ENCODE results near the gene SDK1. TPM values are rescaled to one million over a fixed set of nuclear protein-coding genes. Genes with fewer than 3 reads are reported as not detected.

SDK1 gene
- total RNA-seq, 1 donor from 2014 or later: 10.9 TPM

- TF ChIP-seq, protein P1, sequence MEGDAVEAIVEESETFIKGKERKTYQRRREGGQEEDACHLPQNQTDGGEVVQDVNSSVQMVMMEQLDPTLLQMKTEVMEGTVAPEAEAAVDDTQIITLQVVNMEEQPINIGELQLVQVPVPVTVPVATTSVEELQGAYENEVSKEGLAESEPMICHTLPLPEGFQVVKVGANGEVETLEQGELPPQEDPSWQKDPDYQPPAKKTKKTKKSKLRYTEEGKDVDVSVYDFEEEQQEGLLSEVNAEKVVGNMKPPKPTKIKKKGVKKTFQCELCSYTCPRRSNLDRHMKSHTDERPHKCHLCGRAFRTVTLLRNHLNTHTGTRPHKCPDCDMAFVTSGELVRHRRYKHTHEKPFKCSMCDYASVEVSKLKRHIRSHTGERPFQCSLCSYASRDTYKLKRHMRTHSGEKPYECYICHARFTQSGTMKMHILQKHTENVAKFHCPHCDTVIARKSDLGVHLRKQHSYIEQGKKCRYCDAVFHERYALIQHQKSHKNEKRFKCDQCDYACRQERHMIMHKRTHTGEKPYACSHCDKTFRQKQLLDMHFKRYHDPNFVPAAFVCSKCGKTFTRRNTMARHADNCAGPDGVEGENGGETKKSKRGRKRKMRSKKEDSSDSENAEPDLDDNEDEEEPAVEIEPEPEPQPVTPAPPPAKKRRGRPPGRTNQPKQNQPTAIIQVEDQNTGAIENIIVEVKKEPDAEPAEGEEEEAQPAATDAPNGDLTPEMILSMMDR (IDR thresholded peaks at IDR 0.05): no peak
Observed at GRCh38 chr7:4269086-4269485, 968.0 kb downstream of the SDK1 start.

DNA sequence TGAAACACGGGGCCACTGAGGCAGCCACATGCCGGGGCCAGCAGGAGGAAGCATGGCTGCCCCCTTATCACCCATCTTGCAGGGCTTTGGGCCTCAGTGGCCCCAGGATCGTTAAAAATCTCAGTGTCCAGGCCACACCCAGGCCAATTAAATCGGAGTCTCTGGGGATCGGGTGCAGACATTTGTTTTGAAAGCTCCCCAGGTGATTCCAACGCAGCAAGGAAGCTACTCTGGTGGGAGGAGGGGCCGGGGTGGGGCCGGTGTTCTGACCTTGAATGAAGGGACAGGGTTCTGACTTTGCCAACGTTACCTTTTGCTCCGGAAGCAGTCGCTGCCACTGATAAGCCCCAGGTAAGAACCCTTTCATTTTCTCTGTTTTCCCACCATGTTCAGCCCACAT is 968.7 kb downstream of the SDK1 start:
- H3K27ac Mint-ChIP-seq (ENCODE audit: unreplicated experiment): no peak overlapping the region
- no peaks in the 10 kb centered on the region for H3K27me3 Mint-ChIP-seq (ENCODE audit: low read depth)
- peaks cover 2% of the 10 kb centered on the region for H3K36me3 Mint-ChIP-seq (ENCODE audit: low read depth)
- DNase-seq (ENCODE audit: low spot score): no peak
- peaks cover 5% of the 10 kb centered on the region for H3K9me3 Mint-ChIP-seq (ENCODE audit: low read depth)
- TF ChIP-seq, protein P1 (IDR thresholded peaks at IDR 0.05): no peak
- no peaks in the 10 kb centered on the region for H3K4me1 Mint-ChIP-seq (ENCODE audit: low read depth)
- H3K4me3 Mint-ChIP-seq (ENCODE audit: unreplicated experiment): no peak overlapping the region

More at GRCh38 chr7:4269086-4269485, 968.0 kb downstream of the SDK1 start:
- Mint-ChIP-seq H3K27me3 (ENCODE audit: low read depth) (no peaks in the 10 kb centered on the region), H3K4me3 (ENCODE audit: unreplicated experiment) (no peak overlapping the region), H3K4me1 (ENCODE audit: low read depth) (no peaks in the 10 kb centered on the region), H3K9me3 (ENCODE audit: low read depth) (no peaks in the 10 kb centered on the region), H3K27ac (ENCODE audit: unreplicated experiment) (no peak overlapping the region), H3K36me3 (ENCODE audit: low read depth) (no peaks in the 10 kb centered on the region)
- DNase-seq (ENCODE audit: low spot score): no peak

DNA sequence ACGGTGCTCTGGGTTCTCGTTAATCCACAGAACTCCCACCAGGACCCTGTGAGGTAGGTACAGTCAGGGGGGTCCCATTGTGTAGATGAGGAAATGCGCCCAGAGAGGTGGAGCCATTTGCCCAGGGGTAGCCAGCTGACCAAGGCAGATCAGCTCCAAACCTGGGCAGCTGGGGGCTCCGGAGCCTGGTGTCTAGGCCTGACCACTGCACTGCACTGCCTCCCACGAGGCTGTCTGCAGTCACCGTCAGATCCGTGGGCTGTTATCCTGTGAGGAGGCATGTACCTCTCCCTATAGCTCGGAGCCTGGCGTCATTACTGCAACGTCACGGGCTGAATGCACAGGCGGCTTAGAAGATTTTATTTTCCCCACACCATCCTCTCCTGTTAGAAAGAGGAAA is 969.2 kb downstream of the SDK1 start:
- Mint-ChIP-seq H3K27me3 (ENCODE audit: low read depth) (no peaks in the 10 kb centered on the region), H3K36me3 (ENCODE audit: low read depth) (peaks cover 2% of the 10 kb centered on the region), H3K4me1 (ENCODE audit: low read depth) (no peaks in the 10 kb centered on the region), H3K9me3 (ENCODE audit: low read depth) (peaks cover 5% of the 10 kb centered on the region), H3K4me3 (ENCODE audit: unreplicated experiment) (no peak overlapping the region), H3K27ac (ENCODE audit: unreplicated experiment) (no peak overlapping the region)
- DNase-seq (ENCODE audit: low spot score): no peak
- TF ChIP-seq, protein P1 (IDR thresholded peaks at IDR 0.05): no peak

GRCh38 chr7:4270941-4271715 is 970.1 kb downstream of the SDK1 start:
- no peaks in the 10 kb centered on the region for H3K27me3 Mint-ChIP-seq (ENCODE audit: low read depth)
- DNase-seq (ENCODE audit: low spot score): no peak
- no peaks in the 10 kb centered on the region for H3K4me1 Mint-ChIP-seq (ENCODE audit: low read depth)

DNA sequence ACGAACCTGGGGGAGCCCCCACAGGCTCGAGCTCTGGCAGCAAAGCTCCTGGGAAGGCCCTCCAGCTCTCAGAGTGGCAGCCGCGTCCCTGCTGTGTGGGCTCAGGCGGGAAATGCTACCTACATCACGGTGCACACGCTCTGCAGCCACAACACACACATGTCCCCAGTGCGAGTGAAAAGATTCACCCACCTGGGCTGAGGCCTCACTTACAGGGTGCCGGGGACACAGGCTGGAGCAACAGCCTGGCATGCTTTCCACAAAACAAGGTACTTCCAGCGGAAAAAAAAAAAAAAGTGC is 970.6 kb downstream of the SDK1 start:
- H3K36me3 Mint-ChIP-seq (ENCODE audit: low read depth): peaks cover 2% of the 10 kb centered on the region
- no peak overlapping the region for H3K27ac Mint-ChIP-seq (ENCODE audit: unreplicated experiment)
- TF ChIP-seq, protein P1 (IDR thresholded peaks at IDR 0.05): no peak
- no peaks in the 10 kb centered on the region for H3K27me3 Mint-ChIP-seq (ENCODE audit: low read depth)
- H3K4me1 Mint-ChIP-seq (ENCODE audit: low read depth): no peaks in the 10 kb centered on the region
- no peak overlapping the region for H3K4me3 Mint-ChIP-seq (ENCODE audit: unreplicated experiment)
- DNase-seq (ENCODE audit: low spot score): no peak
- H3K9me3 Mint-ChIP-seq (ENCODE audit: low read depth): peaks cover 5% of the 10 kb centered on the region

More at GRCh38 chr7:4270941-4271715, 970.1 kb downstream of the SDK1 start:
- TF ChIP-seq, protein P1 (IDR thresholded peaks at IDR 0.05): no peak
- H3K9me3 Mint-ChIP-seq (ENCODE audit: low read depth): peaks cover 5% of the 10 kb centered on the region
- no peak overlapping the region for H3K4me3 Mint-ChIP-seq (ENCODE audit: unreplicated experiment)
- peaks cover 2% of the 10 kb centered on the region for H3K36me3 Mint-ChIP-seq (ENCODE audit: low read depth)
- no peak overlapping the region for H3K27ac Mint-ChIP-seq (ENCODE audit: unreplicated experiment)

Data from chondrocyte (in vitro differentiated cells).